ENCODE data around the gene RSPH4A.
"Not testable (repeated sequence)": the region's sequence is repeated elsewhere in the genome, so short reads cannot be mapped to it uniquely, and the experiment has no call there.

RSPH4A gene

GRCh38 chr6:116615937-116616736, at the start of gene RSPH4A:
Gene RSPH4A (plus strand): TSS chr6:116616479. CDS start chr6:116616624, 145 bp downstream.
- DNase-seq (ENCODE audit: low read depth), result peak; percentile 81

- DNase-seq (ENCODE audit: low read depth), result no peak
Observed at GRCh38 chr6:116568111-116568510, 48.2 kb upstream of the RSPH4A start.

GRCh38 chr6:116568821-116569755, 47.2 kb upstream of the RSPH4A start:
- no peak for DNase-seq (ENCODE audit: low read depth)

GRCh38 chr6:116570856-116571682, 45.2 kb upstream of the RSPH4A start, which contains the start of gene RWDD1:
Gene RWDD1 (plus strand): TSS chr6:116571504. CDS start chr6:116571583, 79 bp downstream.
- peak; percentile 95 for DNase-seq (ENCODE audit: low read depth)

- no peak for DNase-seq (ENCODE audit: low read depth)
Observed at GRCh38 chr6:116571683-116572000, 44.6 kb upstream of the RSPH4A start.

GRCh38 chr6:116572162-116572561, 44.1 kb upstream of the RSPH4A start:
- DNase-seq (ENCODE audit: low read depth), result no peak

DNA sequence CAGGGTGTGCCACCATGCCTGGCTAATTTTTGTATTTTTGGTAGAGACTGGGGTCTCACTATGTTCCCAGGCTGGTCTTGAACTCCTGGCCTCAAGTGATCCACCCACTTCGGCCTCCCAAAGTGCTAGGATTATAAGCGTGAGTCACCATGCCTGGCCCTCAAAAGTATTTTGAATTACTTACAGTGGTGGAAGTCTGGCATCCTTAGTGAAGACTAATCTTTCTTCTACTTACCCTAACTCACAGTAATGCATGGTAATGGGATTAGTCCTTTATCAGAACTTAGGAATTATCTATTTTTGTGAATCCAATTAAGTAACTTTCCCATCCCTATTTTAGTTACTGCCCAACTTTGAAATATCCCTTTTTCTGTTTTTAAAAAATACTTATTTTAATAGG, 41.1 kb upstream of the RSPH4A start:
- DNase-seq (ENCODE audit: low read depth), result no peak

GRCh38 chr6:116577486-116577885, 38.8 kb upstream of the RSPH4A start:
- DNase-seq (ENCODE audit: low read depth), result no peak

DNA sequence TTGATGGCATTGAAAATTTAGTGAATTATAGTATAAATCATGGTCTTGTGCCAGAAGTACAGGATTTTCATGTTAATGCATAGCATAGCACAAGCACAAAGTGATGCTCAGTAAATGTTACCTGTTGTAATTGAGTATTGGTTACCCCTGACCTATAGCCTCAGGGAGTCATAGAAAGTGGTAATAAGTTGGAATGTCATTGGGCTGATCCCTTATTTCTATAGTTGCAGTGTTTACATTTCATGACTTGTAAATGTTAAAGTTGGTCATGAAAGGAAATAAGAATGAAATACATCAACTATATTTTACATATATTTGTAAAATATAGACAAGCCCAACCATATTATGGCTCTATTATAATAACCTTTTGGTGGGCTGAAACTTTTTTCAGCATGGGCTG, 37.9 kb upstream of the RSPH4A start:
- DNase-seq (ENCODE audit: low read depth), result no peak

GRCh38 chr6:116579143-116579542, 37.1 kb upstream of the RSPH4A start:
- no peak for DNase-seq (ENCODE audit: low read depth)

DNA sequence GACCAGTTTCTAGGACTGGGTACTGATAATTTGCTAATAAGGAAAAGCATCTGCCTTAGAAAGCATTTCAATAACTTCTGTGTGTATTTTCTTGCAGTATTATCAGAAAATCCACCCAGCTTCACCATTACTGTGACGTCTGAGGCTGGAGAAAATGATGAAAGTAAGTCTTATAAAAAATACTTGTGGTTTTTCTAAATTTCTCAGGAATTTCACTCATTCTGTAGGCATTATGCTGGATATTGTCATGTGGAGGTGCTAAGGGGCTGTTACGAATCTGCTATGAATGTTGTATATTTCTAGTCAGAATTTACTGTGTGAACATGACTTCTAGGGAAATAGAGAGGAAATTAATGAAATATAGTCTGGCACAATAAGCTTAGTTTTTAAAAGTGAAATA, 36.1 kb upstream of the RSPH4A start:
- no peak for DNase-seq (ENCODE audit: low read depth)

- DNase-seq (ENCODE audit: low read depth), result no peak
Observed at GRCh38 chr6:116586276-116586675, 30.0 kb upstream of the RSPH4A start.

GRCh38 chr6:116586738-116587137, 29.5 kb upstream of the RSPH4A start:
- DNase-seq (ENCODE audit: low read depth), result no peak

GRCh38 chr6:116595247-116595646, 21.0 kb upstream of the RSPH4A start:
- no peak for DNase-seq (ENCODE audit: low read depth)

DNA sequence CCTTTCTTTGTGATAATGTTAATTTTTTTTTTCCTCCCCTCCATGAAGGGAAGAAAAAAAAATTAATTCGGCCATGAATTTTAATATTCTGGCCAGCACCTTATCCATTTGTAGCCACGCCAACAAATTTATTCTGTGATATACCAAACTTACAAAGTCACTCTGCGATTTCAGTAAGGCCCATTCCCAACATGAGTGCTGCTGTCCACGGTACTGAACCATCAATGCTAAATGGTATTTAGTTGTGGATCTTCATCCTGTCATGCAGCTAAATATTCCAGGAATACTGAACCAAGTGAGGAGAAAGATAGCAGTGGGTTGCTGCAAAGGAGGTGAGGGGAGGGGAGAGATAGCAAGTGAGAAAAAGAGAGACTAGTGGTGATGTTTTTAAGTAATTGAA, 19.5 kb upstream of the RSPH4A start:
- no peak for DNase-seq (ENCODE audit: low read depth)

DNA sequence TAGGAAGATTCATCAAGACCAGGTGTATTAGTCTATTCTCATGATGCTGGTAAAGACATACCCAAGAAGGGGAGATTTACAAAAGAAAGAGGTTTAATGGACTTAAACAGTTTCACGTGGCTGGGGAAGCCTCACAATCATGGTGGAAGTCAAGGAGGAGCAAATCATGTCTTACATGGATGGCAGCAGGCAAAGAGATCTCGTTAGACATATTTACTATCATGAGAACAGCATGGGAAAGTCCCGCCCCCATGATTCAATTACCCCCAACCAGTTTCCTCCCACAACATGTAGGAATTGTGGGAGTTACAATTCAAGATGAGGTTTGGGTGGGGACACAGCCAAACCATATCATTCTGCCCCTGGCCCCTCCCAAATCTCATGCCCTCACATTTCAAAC, 12.4 kb upstream of the RSPH4A start:
- not testable (repeated sequence) for DNase-seq (ENCODE audit: low read depth)

DNA sequence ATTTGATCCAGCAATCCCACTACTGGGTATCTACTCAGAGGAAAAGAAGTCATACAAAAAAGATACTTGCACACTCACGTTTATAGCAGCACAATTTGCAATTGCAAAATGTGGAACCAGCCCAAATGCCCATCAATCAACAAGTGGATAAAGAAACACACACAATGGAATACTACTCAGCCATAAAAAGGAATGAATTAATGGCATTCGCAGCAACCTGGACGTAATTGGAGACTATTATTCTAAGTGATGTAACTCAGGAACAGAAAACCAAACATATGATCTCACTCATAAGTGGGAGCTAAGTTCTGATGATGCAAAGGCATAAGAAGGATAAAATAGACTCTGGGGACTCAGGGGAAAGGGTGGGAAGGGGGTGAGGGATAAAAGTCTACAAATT, 11.4 kb upstream of the RSPH4A start:
- DNase-seq (ENCODE audit: low read depth), result not testable (repeated sequence)

DNA sequence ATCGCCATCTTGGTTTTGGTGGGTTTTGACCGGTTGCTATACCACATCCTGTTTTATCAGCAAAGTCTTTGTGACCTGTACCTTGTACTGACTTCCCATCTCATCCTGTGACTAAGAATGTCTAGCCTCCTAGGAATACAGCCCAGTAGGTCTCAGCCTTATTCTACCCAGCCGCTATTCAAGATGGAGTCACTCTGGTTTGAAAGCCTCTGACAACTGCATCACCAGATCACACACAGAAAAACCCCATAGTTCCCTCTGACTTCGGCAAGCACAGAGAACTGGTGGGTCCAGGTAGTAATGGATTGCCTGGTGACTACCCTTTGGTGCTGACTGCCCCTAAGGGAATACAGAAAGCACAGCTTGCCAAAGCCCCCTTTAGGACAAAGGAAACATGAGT, 10.3 kb upstream of the RSPH4A start:
- no peak for DNase-seq (ENCODE audit: low read depth)

DNA sequence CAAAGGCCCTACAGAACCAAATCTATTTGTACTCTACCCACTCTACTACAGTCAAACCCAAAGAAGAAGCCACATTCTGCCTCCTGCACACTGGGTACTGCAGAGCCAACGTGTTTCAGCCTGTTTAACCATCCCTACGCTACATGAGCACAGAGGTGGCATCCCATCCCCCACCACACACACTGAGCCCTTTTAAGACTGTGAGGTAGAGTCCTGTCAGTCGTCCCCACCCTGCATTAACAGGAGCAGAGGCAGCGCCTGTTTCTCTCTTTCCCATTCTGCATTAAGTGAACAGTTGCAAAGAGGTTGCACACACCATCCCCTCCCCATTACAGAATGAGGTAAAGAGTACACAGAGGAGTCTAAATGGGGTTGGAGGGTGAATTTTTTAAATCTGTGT, 5.2 kb upstream of the RSPH4A start:
- no peak for DNase-seq (ENCODE audit: low read depth)

GRCh38 chr6:116616737-116617053, 416 bp downstream of the RSPH4A start:
- peak; percentile 2 for DNase-seq (ENCODE audit: low read depth)

DNA sequence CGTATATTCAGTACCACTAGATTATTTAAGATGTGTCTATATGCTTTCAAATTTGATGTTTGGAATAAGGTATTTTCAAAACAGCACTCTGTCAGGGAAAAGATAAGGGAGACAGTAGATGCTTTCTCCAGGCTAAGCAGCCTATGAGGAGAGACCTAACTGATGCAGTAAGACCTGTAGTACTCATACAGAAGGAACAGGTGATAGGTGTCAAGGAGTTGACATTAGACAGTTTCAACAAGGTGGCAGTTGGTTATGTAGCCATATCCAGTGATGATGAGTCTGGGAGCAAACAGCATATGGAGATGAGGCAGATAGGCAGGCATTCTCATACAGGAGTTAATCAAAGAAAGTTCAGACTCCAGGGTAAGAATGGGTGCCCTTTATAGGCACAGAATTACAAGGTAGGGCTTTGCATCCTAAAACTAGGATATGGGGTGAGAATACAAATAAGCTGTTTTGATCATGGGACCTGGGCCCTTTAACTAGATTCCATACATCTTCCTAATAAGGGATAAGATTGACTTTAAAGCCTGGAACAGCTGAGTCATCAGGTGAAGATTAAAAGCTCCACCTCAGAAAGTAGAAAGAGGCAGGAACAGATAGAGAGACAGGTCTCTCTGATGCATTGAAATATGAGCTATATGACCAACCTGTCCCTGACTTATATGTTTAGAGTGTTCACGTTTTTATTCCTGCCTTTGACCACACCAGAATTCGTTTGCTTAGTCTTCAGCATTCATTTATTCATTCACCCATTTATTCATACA, 7.9 kb downstream of the RSPH4A start:
- DNase-seq (ENCODE audit: low read depth), result no peak

DNA sequence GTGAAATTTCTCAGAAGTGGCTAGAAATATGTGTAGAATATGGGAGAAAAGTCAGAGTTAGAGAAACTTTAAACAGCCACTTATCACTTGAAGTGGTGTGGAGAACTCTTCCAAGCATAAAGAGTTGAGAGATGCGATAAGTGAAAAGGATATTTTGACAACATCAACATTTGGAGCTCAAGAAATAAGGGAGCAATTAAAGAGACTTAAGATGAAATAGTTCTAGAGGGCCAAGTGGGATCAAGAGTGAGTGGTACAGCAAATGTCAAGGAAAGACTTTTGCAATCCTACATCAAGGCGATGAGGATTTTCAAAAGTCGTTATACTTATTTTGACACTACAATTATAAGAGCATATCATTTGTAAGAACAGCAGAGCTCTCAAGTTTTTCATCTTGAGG, 9.6 kb downstream of the RSPH4A start:
- no peak for DNase-seq (ENCODE audit: low read depth)
